Lung (tissue), 12 donors: ENCODE results near the gene ABCA12. TPM values are rescaled to one million over a fixed set of nuclear protein-coding genes. Genes with fewer than 3 reads are reported as not detected.

ENCODE experiments used
- ATAC-seq: fragments of 200-7000 bp; cut with Tn5 transposase; one replicate; pipeline ENCODE4 v1.9.1; 2020; ENCODE audit warnings: moderate number of reproducible peaks; ENCODE audit not compliant: insufficient read depth, low FRiP score
- DNase-seq, 3 donors: peaks; one replicate each; pipeline ENCODE4 v3.0.0-alpha.2; 2013 to 2017
- H3K27ac ChIP-seq, 2 donors: one replicate each; pipeline ENCODE4 v1.5.1; 2013; ENCODE audit warnings: mild to moderate bottlenecking in 2 of 2, moderate library complexity in 2 of 2, control low read depth in 1 of 2, inconsistent platforms in 1 of 2, low read depth in 1 of 2, low read length in 1 of 2
- H3K27me3 ChIP-seq, 3 donors: one replicate each; pipeline ENCODE4 v1.5.1; 2013; ENCODE audit warnings: low read length in 2 of 3; ENCODE audit not compliant: control insufficient read depth in 3 of 3, insufficient read depth in 3 of 3
- H3K36me3 ChIP-seq, 4 donors: one replicate each; pipeline ENCODE4 v1.5.1; 2013; ENCODE audit warnings: low read length in 4 of 4, mild to moderate bottlenecking in 1 of 4, moderate library complexity in 1 of 4; ENCODE audit not compliant: control insufficient read depth in 4 of 4, insufficient read depth in 4 of 4
- H3K4me1 ChIP-seq, 5 donors: one replicate each; pipeline ENCODE4 v1.5.1; 2013; ENCODE audit warnings: low read length in 5 of 5, mild to moderate bottlenecking in 2 of 5, moderate library complexity in 1 of 5; ENCODE audit not compliant: control insufficient read depth in 5 of 5, insufficient read depth in 5 of 5
- H3K4me3 ChIP-seq: one replicate; pipeline ENCODE4 v1.5.1; 2013; ENCODE audit warnings: mild to moderate bottlenecking, control low read depth, moderate library complexity
- H3K9ac ChIP-seq, 2 donors: one replicate each; pipeline ENCODE4 v1.5.1; 2013; ENCODE audit warnings: low read length in 2 of 2, control low read depth in 1 of 2; ENCODE audit not compliant: insufficient read depth in 1 of 2
- H3K9me3 ChIP-seq, 4 donors: one replicate each; pipeline ENCODE4 v1.5.1; 2013; ENCODE audit warnings: low read length in 3 of 4, mild to moderate bottlenecking in 1 of 4, moderate library complexity in 1 of 4; ENCODE audit not compliant: control insufficient read depth in 4 of 4, insufficient read depth in 3 of 4
- CTCF ChIP-seq: IDR thresholded peaks from 2 replicates; pipeline ENCODE4 v1.5.1; 2012; ENCODE audit warnings: mild to moderate bottlenecking; ENCODE audit errors: control extremely low read depth, extremely low read depth
- WGBS, 2 donors: extraction: QIAGEN DNeasy Blood & Tissue Kit; methylation state at CpG; one replicate each; pipeline ENCODE4 v1.1.7; 2013; 5-methylcytosine and 5-hydroxymethylcytosine counted together
- polyA plus RNA-seq, 2 donors: library from polyadenylated mRNA; stranded (reverse); fragments of 200-250 nt; gene quantifications; one replicate each; pipeline ENCODE4 v1.2.1, GENCODE V29; 2013
- total RNA-seq, 2 donors: library from RNA; depleted of rRNA in 1 of 2; stranded (reverse); fragments of >200 nt in 1 of 2; gene quantifications; one replicate each; pipeline ENCODE4 v1.2.1, GENCODE V29; 2014 to 2021
- donor health status: control.
- donor health status: control.
- donor health status: Bipolar disorder and iron deficiency.
- donor health status: healthy.
- donor health status: DM: yes; HTN: yes; CAD: no.

ABCA12 gene
- total and polyA plus RNA-seq, 4 donors: 0.06 to 2.2 (median 0.19) TPM

GRCh38 chr2:214960677-214961076 is 177.7 kb downstream of the ABCA12 start:
- TF ChIP-seq CTCF: no peak

DNA sequence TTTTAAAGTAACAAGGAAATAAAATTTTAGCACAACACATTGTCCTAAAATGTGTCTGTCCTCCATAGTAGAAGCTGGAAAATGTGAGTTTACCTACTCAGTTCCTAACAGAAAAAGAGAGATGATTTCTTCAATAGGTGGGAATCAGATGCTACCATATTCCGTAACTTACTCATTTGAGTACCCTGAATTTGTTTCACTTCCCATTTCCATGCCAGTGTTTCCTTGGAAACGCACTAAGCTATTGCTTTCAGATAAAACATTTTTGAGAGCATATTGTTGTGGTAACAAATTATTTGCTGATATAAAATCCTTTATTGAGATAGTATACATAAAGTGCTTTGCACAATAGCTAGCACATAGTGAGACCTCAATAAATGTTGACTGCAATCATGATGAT is 191.5 kb downstream of the ABCA12 start:
- no peak for DNase-seq
- no peak overlapping the region for H3K9ac ChIP-seq
- 87 to 88% methylated on average over 2 of the region's 2 CpGs for WGBS, 2 donors
- H3K27me3 ChIP-seq: no peaks in the 10 kb centered on the region
- no peaks in the 10 kb centered on the region for H3K9me3 ChIP-seq
- H3K36me3 ChIP-seq: no peaks in the 10 kb centered on the region
- H3K27ac ChIP-seq: no peak overlapping the region
- H3K4me1 ChIP-seq: no peaks in the 10 kb centered on the region
- no peak for TF ChIP-seq CTCF
- no peak for ATAC-seq
- no peak overlapping the region for H3K4me3 ChIP-seq

More at GRCh38 chr2:214960677-214961076, 177.7 kb downstream of the ABCA12 start:
- no peaks in the 10 kb centered on the region for H3K27me3 ChIP-seq
- H3K4me3 ChIP-seq: no peak overlapping the region
- DNase-seq: peak in 2 of 3 donors; percentile 3 to 6
- H3K9me3 ChIP-seq: peaks cover 0 to 8% (median 0%) of the 10 kb centered on the region in 4 donors
- no peaks in the 10 kb centered on the region for H3K4me1 ChIP-seq
- H3K36me3 ChIP-seq: no peaks in the 10 kb centered on the region
- no peak overlapping the region for H3K9ac ChIP-seq
- no peak overlapping the region for H3K27ac ChIP-seq
- ATAC-seq: no peak

DNA sequence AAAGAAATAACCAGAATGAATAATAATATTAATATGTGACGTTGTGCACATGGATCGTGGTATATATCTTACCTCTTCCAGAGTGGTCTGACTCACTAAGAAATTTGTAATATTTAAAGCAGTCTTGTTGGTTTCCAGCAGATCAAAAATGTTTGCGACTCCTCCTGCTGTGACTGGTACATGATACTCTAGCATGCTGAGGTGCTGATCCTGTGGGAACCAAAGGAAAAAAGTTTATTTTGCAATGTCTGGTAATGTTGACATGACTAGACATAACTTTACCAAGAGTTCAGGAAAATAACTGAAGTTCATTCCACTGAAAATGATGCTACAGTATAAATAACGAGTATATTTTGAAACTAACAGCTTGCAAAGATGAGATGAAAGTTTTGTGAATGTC is 204.4 kb downstream of the ABCA12 start:
- ATAC-seq (no peak), DNase-seq (no peak)
- no peaks in the 10 kb centered on the region for H3K9me3 ChIP-seq
- H3K4me3 ChIP-seq: no peak overlapping the region
- no peak overlapping the region for H3K27ac ChIP-seq
- H3K9ac ChIP-seq: no peak overlapping the region
- H3K27me3 ChIP-seq: no peaks in the 10 kb centered on the region
- WGBS, 2 donors: 83 to 93% methylated on average over 4 of the region's 4 CpGs
- H3K36me3 ChIP-seq: no peaks in the 10 kb centered on the region
- H3K4me1 ChIP-seq: no peaks in the 10 kb centered on the region
- no peak for TF ChIP-seq CTCF

- no peak overlapping the region for H3K27ac ChIP-seq
- no peaks in the 10 kb centered on the region for H3K9me3 ChIP-seq
- H3K36me3 ChIP-seq: no peaks in the 10 kb centered on the region
- 48 to 59% methylated on average over 6 of the region's 6 CpGs for WGBS, 2 donors
- no peak overlapping the region for H3K9ac ChIP-seq
- DNase-seq (no peak), ATAC-seq (no peak)
- no peaks in the 10 kb centered on the region for H3K4me1 ChIP-seq
- no peaks in the 10 kb centered on the region for H3K27me3 ChIP-seq
- H3K4me3 ChIP-seq: no peak overlapping the region
- TF ChIP-seq CTCF: no peak
These were observed 233.8 kb downstream of the ABCA12 start for GRCh38 chr2:214904634-214905033.
